ENCODE results near the gene SEMA3E. TPM values are rescaled to one million over a fixed set of nuclear protein-coding genes. Genes with fewer than 3 reads are reported as not detected.

The SEMA3E gene
- total RNA-seq, 1 experiment from 2014 or later: 3.6 TPM

- H3K4me1 ChIP-seq (ENCODE audit: insufficient read depth, low read length): peaks cover 14% of the 10 kb centered on the region
- peak overlapping the region; percentile 78 for H3K4me2 ChIP-seq (ENCODE audit: low read length)
- no peak overlapping the region; the same call in 1 of the 2 replicates for H3K27ac ChIP-seq (ENCODE audit: low read length)
- H2AFZ ChIP-seq (ENCODE audit: low read length): no peak overlapping the region
- H3F3A ChIP-seq (ENCODE audit: low read length, unreplicated experiment): no peaks in the 10 kb centered on the region
- ChIA-PET POLR2A (ENCODE audit: unreplicated experiment) (no interaction called here), CTCF (interaction anchor here (0.7 kb wide), 1 partner anchor 201 kb away, joined by 3 read pairs; no protein-coding TSS in a partner anchor)
- TF ChIP-seq EZH2phosphoT487 (IDR thresholded peaks at IDR 0.05; ENCODE audit: borderline replicate concordance, low read length) (no peak), EZH2 (IDR thresholded peaks at IDR 0.05; ENCODE audit: low read length, unreplicated experiment) (no peak)
- TF ChIP-seq, protein P1, sequence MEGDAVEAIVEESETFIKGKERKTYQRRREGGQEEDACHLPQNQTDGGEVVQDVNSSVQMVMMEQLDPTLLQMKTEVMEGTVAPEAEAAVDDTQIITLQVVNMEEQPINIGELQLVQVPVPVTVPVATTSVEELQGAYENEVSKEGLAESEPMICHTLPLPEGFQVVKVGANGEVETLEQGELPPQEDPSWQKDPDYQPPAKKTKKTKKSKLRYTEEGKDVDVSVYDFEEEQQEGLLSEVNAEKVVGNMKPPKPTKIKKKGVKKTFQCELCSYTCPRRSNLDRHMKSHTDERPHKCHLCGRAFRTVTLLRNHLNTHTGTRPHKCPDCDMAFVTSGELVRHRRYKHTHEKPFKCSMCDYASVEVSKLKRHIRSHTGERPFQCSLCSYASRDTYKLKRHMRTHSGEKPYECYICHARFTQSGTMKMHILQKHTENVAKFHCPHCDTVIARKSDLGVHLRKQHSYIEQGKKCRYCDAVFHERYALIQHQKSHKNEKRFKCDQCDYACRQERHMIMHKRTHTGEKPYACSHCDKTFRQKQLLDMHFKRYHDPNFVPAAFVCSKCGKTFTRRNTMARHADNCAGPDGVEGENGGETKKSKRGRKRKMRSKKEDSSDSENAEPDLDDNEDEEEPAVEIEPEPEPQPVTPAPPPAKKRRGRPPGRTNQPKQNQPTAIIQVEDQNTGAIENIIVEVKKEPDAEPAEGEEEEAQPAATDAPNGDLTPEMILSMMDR (conservative IDR thresholded peaks at IDR 0.05; ENCODE audit: low read depth, low read length): no peak
- no peaks in the 10 kb centered on the region for H3K36me3 ChIP-seq (ENCODE audit: low read depth, low read length)
- H4K20me1 ChIP-seq (ENCODE audit: low read length): no peaks in the 10 kb centered on the region; the same call in 1 of the 2 replicates
- H3K9me3 ChIP-seq (ENCODE audit: low read length): no peaks in the 10 kb centered on the region
- peak overlapping the region; percentile 75 for H3K9ac ChIP-seq (ENCODE audit: low read length)
- peak; percentile 80 for DNase-seq
- intact Hi-C loops (cut with micrococcal nuclease): loop anchor here (2.0 to 5.0 kb wide), 5 partner anchors 43 to 208 kb away; partner anchors contain the start of gene SEMA3E
- H3K27me3 ChIP-seq (ENCODE audit: low read length): no peaks in the 10 kb centered on the region
- no peaks in the 10 kb centered on the region for H3K79me2 ChIP-seq (ENCODE audit: low read length)
- no peaks in the 10 kb centered on the region for H3K9me2 ChIP-seq (replicated peaks; ENCODE audit: low read length)
- peak overlapping the region; percentile 45; the same call in 1 of the 2 replicates for H3K4me3 ChIP-seq (ENCODE audit: low read length)
- ATAC-seq: peak; percentile 66
- BruUV-seq (replicated peaks): no TSS peak
These were observed 179.9 kb downstream of the SEMA3E start for GRCh38 chr7:83469076-83469475.

DNA sequence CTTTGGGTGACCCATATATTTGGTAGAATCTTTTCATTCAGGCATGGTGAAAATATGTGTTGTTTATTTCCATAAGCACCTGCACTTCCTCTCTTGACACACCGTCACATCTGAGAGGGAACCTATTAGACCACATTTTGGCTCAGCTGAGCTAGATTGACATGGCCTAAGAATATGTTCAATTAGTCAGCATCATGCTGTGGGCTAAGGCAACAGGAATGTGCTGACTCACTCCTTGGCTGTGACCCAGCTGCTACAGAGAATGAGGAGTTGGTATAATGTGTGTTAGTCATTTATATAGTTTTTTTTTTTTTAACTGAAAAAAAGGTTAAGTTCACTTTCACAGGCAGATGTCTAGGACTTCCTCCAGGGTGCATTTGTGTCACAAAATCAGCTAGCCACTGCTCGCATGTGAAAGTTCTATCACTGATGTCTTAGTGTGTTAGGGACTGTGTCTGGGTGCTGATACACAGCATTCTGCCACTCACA, 180.6 kb downstream of the SEMA3E start:
- H3K9me3 ChIP-seq (ENCODE audit: low read length): no peaks in the 10 kb centered on the region
- H3K27ac ChIP-seq (ENCODE audit: low read length): no peak overlapping the region; the same call in 1 of the 2 replicates
- peaks cover 14% of the 10 kb centered on the region for H3K4me1 ChIP-seq (ENCODE audit: insufficient read depth, low read length)
- intact Hi-C loops (cut with micrococcal nuclease): loop anchor here (2.0 to 5.0 kb wide), 5 partner anchors 44 to 209 kb away; partner anchors contain the start of gene SEMA3E
- peak; percentile 93 for ATAC-seq
- ChIA-PET POLR2A (ENCODE audit: unreplicated experiment) (interaction anchor here (0.6 kb wide), 1 partner anchor 337 kb away, joined by 4 read pairs; no protein-coding TSS in a partner anchor), CTCF (interaction anchor here (0.7 kb wide), 1 partner anchor 63 kb away, joined by 5 read pairs; no protein-coding TSS in a partner anchor)
- BruUV-seq (replicated peaks): no TSS peak
- H4K20me1 ChIP-seq (ENCODE audit: low read length): no peaks in the 10 kb centered on the region; the same call in 1 of the 2 replicates
- peak overlapping the region; percentile 75 for H3K9ac ChIP-seq (ENCODE audit: low read length)
- peak; percentile 99 for DNase-seq
- no peaks in the 10 kb centered on the region for H3K27me3 ChIP-seq (ENCODE audit: low read length)
- no peaks in the 10 kb centered on the region for H3K9me2 ChIP-seq (replicated peaks; ENCODE audit: low read length)
- no peaks in the 10 kb centered on the region for H3K79me2 ChIP-seq (ENCODE audit: low read length)
- TF ChIP-seq, protein P1 (conservative IDR thresholded peaks at IDR 0.05; ENCODE audit: low read depth, low read length): 0 out of 2 replicates have a peak, but pooled peaks have one; percentile 13
- TF ChIP-seq EZH2phosphoT487 (IDR thresholded peaks at IDR 0.05; ENCODE audit: borderline replicate concordance, low read length): no peak
- H3K36me3 ChIP-seq (ENCODE audit: low read depth, low read length): no peaks in the 10 kb centered on the region
- H2AFZ ChIP-seq (ENCODE audit: low read length): no peak overlapping the region
- H3K4me3 ChIP-seq (ENCODE audit: low read length): peak overlapping the region; percentile 45
- no peaks in the 10 kb centered on the region for H3F3A ChIP-seq (ENCODE audit: low read length, unreplicated experiment)
- peak overlapping the region; percentile 78 for H3K4me2 ChIP-seq (ENCODE audit: low read length)

GRCh38 chr7:83467493-83467892, 181.4 kb downstream of the SEMA3E start:
- CTCF ChIA-PET: no interaction called here
- no peak overlapping the region for H3K27ac ChIP-seq (ENCODE audit: low read length)

More at GRCh38 chr7:83467493-83467892, 181.4 kb downstream of the SEMA3E start:
- Histone ChIP-seq H3K4me3 (ENCODE audit: low read length) (no peak overlapping the region), H3K9ac (ENCODE audit: low read length) (no peak overlapping the region), H2AFZ (ENCODE audit: low read length) (no peak overlapping the region), H3K36me3 (ENCODE audit: low read depth, low read length) (no peaks in the 10 kb centered on the region), H3F3A (ENCODE audit: low read length, unreplicated experiment) (no peaks in the 10 kb centered on the region), H3K9me3 (ENCODE audit: low read length) (no peaks in the 10 kb centered on the region), H4K20me1 (ENCODE audit: low read length) (no peaks in the 10 kb centered on the region; the same call in 1 of the 2 replicates), H3K27me3 (ENCODE audit: low read length) (no peaks in the 10 kb centered on the region), H3K9me2 (replicated peaks; ENCODE audit: low read length) (no peaks in the 10 kb centered on the region), H3K4me2 (ENCODE audit: low read length) (no peak overlapping the region; the same call in 1 of the 2 replicates), H3K79me2 (ENCODE audit: low read length) (no peaks in the 10 kb centered on the region), H3K4me1 (ENCODE audit: insufficient read depth, low read length) (peaks cover 14% of the 10 kb centered on the region)
- DNase-seq: no peak
- no TSS peak for BruUV-seq (replicated peaks)
- ATAC-seq: no peak
- TF ChIP-seq EZH2 (IDR thresholded peaks at IDR 0.05; ENCODE audit: low read length, unreplicated experiment) (no peak), EZH2phosphoT487 (IDR thresholded peaks at IDR 0.05; ENCODE audit: borderline replicate concordance, low read length) (no peak)
- TF ChIP-seq, protein P1 (conservative IDR thresholded peaks at IDR 0.05; ENCODE audit: low read depth, low read length): no peak
- POLR2A ChIA-PET (ENCODE audit: unreplicated experiment): no interaction called here
- intact Hi-C loops (cut with micrococcal nuclease): loop anchor here (5.0 kb wide), 2 partner anchors 45 to 120 kb away; no protein-coding TSS in a partner anchor

All from PC-3 (cell line).